HUES6 (cell line): ENCODE measurements around the gene NOTCH1.

Experiments used
- H3K27ac ChIP-seq: 2 replicates; pipeline ENCODE4 v1.7.0; 2013; ENCODE audit warnings: low read depth, mild to moderate bottlenecking, low read length, inconsistent platforms
- H3K27me3 ChIP-seq: 2 replicates; pipeline ENCODE4 v1.6.1; 2013; ENCODE audit warnings: low read length; ENCODE audit not compliant: control insufficient read depth, insufficient read depth
- H3K36me3 ChIP-seq: 2 replicates; pipeline ENCODE4 v1.6.1; 2013; ENCODE audit warnings: low read length; ENCODE audit not compliant: control insufficient read depth, insufficient read depth
- H3K4me1 ChIP-seq: 2 replicates; pipeline ENCODE4 v1.6.1; 2013; ENCODE audit warnings: low read length; ENCODE audit not compliant: control insufficient read depth, insufficient read depth
- H3K4me3 ChIP-seq: 2 replicates; pipeline ENCODE4 v1.5.1; 2013; ENCODE audit warnings: low read depth, low read length
- H3K9ac ChIP-seq: one replicate; pipeline ENCODE4 v1.6.1; 2013; ENCODE audit warnings: mild to moderate bottlenecking, low read length
- H3K9me3 ChIP-seq: 2 replicates; pipeline ENCODE4 v1.6.1; 2013; ENCODE audit warnings: low read depth, low read length; ENCODE audit not compliant: control insufficient read depth, insufficient read depth

Gene NOTCH1

DNA sequence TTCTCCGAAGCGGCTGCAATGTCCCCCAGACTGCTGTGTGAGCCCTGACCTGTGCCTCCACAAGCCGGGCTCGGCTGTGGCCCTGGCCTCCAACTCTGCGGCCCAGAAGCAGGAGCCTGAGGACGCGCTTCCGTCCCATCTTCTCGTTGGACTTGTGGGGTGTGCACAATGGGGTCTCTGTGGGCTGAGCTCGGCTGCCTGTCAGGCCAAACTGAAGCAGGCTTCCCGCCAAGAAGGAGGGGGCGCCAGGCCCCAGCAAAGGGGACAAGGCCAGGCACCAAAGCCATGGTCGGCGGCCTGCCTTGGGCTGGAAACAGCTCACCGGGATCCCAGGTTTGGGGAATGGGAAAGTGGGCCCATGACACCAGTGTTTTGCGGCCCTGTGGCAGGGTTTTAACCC, 4.1 kb downstream of the NOTCH1 start:
- Histone ChIP-seq H3K4me1 (peaks cover 24% of the 10 kb centered on the region), H3K27me3 (no peaks in the 10 kb centered on the region), H3K27ac (no peak overlapping the region), H3K9me3 (no peaks in the 10 kb centered on the region), H3K9ac (no peak overlapping the region), H3K36me3 (peaks cover 37% of the 10 kb centered on the region), H3K4me3 (no peak overlapping the region)

DNA sequence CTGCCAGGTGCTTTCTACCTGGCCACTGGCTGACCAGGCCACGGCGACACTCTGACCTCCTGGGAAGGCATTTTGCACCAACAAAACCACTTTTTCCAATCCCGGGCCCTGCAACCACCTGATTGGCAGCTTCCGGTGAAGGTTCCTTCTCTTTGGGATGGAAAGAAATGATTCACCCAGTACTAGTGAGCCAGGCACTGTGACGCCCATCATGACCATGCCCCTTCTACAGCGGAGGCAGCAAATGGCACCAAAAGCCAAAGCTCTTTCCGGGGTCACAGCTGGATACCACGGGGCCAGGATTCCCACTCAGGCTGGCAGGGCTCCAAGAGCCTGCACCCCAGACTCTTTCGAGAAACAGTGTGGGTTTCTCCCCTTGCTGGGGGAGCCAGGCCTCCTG, 4.7 kb downstream of the NOTCH1 start:
- no peaks in the 10 kb centered on the region for H3K9me3 ChIP-seq
- H3K27ac ChIP-seq: no peak overlapping the region
- H3K36me3 ChIP-seq: peaks cover 40% of the 10 kb centered on the region
- no peaks in the 10 kb centered on the region for H3K27me3 ChIP-seq
- no peak overlapping the region for H3K4me3 ChIP-seq
- H3K4me1 ChIP-seq: peaks cover 21% of the 10 kb centered on the region; the same call in 1 of the 2 replicates
- no peak overlapping the region for H3K9ac ChIP-seq

DNA sequence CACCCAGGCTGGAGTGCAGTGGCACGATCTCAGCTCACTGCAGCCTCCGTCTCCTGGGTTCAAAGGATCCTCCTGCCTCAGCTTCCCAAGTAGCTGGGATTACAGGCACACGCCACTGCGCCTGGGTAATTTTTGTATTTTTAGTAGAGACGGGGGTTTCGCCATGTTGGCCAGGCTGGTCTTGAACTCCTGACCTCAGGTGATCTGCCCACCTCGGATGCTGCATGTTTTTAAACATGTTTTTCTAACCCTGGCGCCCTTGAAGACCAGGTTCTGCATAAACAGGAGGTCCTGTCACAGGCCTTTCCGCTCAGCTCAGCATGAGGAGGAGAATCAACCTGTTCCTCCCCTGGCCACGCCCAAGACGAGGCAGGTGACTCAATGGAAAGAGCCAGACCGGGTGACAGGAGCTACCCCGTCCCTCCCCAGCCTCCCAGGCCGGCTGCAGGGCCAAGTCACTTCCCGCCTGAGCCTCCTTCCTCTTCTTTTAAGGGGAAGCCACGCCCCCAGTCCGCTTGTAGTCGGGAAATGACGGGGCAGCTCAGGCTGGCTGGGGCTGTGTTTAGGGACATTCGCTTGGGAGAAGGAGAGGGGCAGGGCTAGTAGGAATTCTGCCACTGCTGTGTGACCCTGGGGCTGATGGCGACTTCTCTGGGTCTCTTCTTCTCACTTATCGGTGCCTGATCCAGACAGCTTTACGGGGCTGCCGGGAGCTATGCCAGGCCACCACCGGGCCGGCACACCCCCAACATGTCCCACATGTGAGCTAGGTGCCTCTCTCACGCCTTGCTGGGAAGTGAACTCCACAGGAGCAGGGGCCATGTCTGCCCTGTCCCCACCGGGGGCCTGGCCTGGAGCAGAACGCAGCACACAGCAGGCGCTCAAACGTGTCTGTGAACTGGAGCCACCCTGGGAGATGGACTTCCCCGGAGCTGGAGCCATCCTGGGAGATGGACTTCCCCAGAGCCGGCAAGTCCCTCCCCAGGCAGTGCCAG, 6.1 kb downstream of the NOTCH1 start:
- Histone ChIP-seq H3K4me3 (no peak overlapping the region), H3K27ac (no peak overlapping the region), H3K9ac (no peak overlapping the region), H3K36me3 (peaks cover 40% of the 10 kb centered on the region), H3K4me1 (peaks cover 21% of the 10 kb centered on the region; the same call in 1 of the 2 replicates), H3K9me3 (no peaks in the 10 kb centered on the region), H3K27me3 (no peaks in the 10 kb centered on the region)

DNA sequence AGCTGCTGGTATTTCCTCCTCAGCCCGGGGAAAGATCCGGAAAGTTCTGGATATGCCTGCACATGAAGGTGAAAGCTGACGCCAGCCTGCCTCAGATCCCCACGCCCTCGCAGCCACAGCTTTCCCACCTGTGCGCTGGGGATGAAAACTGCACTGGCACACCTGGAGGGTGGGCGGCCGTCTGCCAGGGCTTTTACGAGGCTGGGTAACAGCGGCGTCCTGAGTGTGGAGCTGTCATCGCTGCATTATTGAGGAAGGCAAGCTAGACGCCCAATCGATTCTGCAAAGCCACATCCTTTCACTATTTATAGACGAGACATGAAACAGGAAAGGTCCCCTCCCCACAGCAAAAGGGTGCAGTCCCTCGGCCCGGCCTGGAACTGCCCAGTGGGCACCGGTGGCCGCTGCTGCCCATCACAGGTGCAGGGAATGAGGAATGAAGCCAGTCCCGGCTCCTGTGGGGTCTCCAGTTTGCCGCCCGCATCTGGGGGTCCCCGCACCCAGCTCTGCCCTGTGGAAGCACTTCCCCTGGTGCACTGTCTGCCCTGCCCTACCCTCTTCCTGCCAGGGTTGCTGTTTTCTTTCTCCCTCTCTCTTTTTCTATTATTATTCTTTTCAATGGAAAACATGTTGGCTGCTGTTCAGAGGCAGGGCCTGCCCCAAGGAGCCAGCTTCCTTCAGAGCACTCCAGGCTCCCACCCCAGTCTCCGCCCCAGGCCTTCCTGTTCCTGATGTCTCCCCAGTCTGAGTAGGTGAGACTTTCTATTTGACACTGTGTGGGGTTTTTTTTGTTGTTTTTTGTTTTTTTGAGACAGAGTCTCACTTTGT, 7.0 kb downstream of the NOTCH1 start:
- no peak overlapping the region for H3K27ac ChIP-seq
- no peak overlapping the region for H3K4me3 ChIP-seq
- H3K9ac ChIP-seq: no peak overlapping the region
- H3K27me3 ChIP-seq: no peaks in the 10 kb centered on the region
- peaks cover 47% of the 10 kb centered on the region for H3K36me3 ChIP-seq
- peaks cover 21% of the 10 kb centered on the region; the same call in 1 of the 2 replicates for H3K4me1 ChIP-seq
- H3K9me3 ChIP-seq: no peaks in the 10 kb centered on the region

DNA sequence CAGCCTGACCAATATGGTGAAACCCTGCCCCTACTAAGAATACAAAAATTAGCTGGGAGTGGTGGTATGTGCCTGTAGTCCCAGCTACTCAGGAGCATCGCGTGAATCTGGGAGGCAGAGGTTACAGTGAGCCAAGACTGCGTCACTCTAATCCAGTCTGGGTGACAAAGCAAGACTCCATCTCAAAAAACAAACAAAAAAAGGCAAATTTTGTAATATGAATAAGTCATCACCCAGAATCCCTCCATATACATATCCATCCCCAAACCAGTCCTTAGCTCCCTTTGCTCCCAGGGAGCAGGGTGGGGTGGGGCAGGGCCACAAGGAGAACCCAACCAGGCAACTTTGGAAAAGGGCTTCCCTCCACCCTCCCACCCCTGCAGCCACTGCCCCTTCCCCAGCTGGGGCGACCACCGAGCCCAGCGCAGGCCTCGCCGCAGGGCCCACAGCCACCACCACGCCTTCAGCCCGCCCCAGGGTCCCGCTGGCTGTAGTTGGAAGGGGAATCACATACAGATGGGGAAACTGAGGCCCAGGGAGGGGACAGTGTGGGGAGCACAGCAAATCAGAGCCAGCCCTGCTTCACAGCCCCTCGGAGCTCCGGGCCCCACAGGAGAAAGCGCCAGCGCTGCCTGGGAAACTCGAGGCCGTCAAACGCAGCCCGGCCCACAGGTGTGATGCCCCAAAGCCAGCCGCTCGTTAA, 7.8 kb downstream of the NOTCH1 start:
- H3K27ac ChIP-seq: no peak overlapping the region
- no peak overlapping the region for H3K4me3 ChIP-seq
- peaks cover 44% of the 10 kb centered on the region for H3K36me3 ChIP-seq
- H3K4me1 ChIP-seq: peaks cover 21% of the 10 kb centered on the region; the same call in 1 of the 2 replicates
- H3K9ac ChIP-seq: no peak overlapping the region
- H3K9me3 ChIP-seq: no peaks in the 10 kb centered on the region
- no peaks in the 10 kb centered on the region for H3K27me3 ChIP-seq

DNA sequence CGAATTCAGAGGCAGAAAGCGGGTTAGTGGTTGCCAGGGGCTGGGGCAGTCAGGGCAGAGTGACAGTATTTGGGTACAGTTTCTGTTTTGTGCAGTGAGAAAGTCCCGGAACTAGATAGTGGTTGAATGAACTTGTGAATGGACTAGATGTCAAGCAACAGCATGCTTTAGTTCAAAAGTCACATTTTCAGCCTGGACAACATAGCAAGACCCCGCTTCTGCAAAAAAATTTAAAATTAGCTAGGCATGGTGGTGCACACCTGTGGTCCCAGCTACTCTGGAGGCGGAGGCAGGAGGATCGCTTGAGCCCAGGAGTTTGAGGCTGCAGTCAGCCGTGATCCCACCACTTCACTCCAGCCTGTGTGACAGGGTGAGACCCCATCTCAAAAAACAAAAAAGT, 8.4 kb downstream of the NOTCH1 start:
- Histone ChIP-seq H3K36me3 (peaks cover 40% of the 10 kb centered on the region), H3K9me3 (no peaks in the 10 kb centered on the region), H3K4me1 (peaks cover 21% of the 10 kb centered on the region; the same call in 1 of the 2 replicates), H3K27me3 (no peaks in the 10 kb centered on the region), H3K27ac (no peak overlapping the region), H3K4me3 (no peak overlapping the region), H3K9ac (no peak overlapping the region)

DNA sequence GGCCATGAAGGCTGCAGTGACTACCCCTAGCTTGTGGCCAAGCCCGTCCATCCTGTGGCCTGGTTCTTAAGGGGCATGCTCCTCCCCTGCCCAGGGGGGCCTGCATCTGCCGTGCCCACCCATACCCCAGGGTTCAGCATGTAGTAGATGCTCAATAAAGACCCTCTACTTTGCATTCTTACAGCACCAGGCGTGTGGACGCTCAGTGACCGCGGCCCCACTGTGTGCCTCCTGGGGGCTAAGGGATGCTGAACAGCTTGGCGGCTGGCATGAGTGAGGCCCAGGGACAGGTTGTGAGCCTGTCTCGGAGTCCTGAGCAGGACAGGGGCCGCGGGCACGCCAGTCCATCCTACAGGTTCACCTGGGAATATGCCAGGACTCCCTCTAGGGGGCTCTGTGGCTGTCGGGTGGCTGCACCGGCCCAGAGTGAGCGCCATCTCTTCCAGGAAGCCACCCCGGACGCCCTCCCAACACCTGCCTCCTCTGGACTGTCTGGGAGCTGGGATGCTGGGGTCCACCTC, 9.1 kb downstream of the NOTCH1 start:
- peaks cover 36% of the 10 kb centered on the region for H3K36me3 ChIP-seq
- peaks cover 21% of the 10 kb centered on the region; the same call in 1 of the 2 replicates for H3K4me1 ChIP-seq
- no peaks in the 10 kb centered on the region for H3K9me3 ChIP-seq
- no peaks in the 10 kb centered on the region for H3K27me3 ChIP-seq
- no peak overlapping the region for H3K27ac ChIP-seq
- H3K9ac ChIP-seq: no peak overlapping the region
- H3K4me3 ChIP-seq: no peak overlapping the region

DNA sequence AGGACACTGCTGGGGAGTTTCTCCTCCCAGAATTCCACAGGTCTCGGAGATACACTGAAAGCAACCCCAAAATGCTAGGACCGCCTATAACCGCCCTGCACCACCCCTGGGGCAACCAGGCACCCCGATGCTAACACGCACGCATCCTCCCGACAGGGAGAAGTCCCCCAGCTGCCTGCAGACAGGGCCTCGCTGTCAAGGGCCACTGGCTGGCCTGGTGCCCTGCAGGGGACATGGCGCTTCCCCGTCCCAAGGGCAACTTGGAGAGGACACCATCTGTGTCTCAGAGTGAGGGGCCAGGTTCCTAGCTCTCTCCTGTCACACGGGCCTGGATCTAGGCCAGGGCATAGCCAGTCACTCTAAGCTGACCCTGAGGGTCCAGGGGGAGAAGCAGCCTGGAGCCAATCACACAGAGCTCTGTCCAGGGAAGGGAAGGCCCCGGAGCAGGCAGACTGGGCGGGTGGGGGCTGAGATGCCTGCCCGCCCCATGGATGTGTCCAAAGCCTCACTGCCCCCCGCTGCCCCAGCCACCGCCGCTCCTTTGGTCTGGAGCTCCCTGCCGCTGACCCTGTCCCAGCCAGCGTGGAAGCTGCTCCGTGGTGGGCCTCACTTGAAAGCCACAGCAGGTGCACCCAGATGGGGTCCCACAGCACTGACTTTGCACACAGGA, 9.7 kb downstream of the NOTCH1 start:
- peaks cover 22% of the 10 kb centered on the region; the same call in 1 of the 2 replicates for H3K4me1 ChIP-seq

DNA sequence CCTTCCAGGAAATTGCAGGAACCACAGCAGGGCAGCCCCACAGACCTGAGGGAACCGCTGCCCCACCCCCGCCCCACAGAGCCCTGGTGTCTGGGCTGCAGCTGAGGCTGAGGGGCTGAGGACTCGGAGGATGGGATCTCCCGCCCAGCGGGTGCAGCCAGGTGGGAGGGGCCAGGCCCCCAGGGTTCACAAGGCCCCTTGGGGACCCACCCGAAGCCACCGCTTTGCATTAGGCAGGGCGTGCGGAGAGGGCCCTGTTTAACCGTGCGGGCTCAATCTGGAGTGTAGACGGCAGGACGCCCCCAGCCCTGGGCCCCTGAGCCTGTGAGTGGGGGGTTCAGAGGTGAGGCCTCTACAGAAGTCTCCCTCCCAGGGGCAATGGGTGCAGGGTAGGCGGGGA, 10.8 kb downstream of the NOTCH1 start:
- H3K27ac ChIP-seq: no peak overlapping the region
- no peaks in the 10 kb centered on the region for H3K9me3 ChIP-seq
- no peaks in the 10 kb centered on the region for H3K27me3 ChIP-seq
- no peak overlapping the region for H3K4me3 ChIP-seq
- H3K4me1 ChIP-seq: peaks cover 18% of the 10 kb centered on the region; the same call in 1 of the 2 replicates
- peaks cover 31% of the 10 kb centered on the region for H3K36me3 ChIP-seq
- H3K9ac ChIP-seq: no peak overlapping the region

More for the DNA sequence above, 9.7 kb downstream of the NOTCH1 start:
- Histone ChIP-seq H3K27ac (no peak overlapping the region), H3K9ac (no peak overlapping the region), H3K9me3 (no peaks in the 10 kb centered on the region), H3K4me3 (no peak overlapping the region), H3K36me3 (peaks cover 31% of the 10 kb centered on the region), H3K27me3 (no peaks in the 10 kb centered on the region)

DNA sequence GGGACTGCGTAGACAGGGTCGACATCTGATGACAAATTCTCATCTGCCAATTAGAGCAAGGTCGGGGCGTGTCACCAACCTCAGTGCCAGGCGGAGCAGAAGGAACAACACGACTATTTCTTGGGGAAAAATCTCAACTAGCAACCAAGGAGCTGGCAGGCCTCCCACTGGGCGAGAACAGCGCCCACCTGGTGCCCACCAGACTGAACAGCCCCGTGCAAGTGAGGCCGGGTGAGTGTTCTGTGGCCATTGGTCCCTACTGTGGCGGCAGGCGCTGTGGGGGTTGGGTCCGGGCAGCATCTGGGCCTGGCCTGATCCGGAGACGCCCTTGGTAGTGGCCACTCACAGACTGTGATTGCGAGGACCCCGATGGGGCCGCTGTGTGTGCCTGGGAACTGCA, 11.5 kb downstream of the NOTCH1 start:
- Histone ChIP-seq H3K36me3 (peaks cover 31% of the 10 kb centered on the region), H3K27me3 (no peaks in the 10 kb centered on the region), H3K9ac (no peak overlapping the region), H3K4me1 (peaks cover 12% of the 10 kb centered on the region; the same call in 1 of the 2 replicates), H3K4me3 (no peak overlapping the region), H3K9me3 (no peaks in the 10 kb centered on the region), H3K27ac (no peak overlapping the region)
